Right ventricle myocardium superior (tissue), 1 donor: Measurements from ENCODE around the gene ZBTB20. TPM values are rescaled to one million over a fixed set of nuclear protein-coding genes. Genes with fewer than 3 reads are reported as not detected.
A peak's percentile ranks its signal among the peaks of the same experiment; 100 is the strongest.

ENCODE experiments used
- ATAC-seq: fragments of 200-7000 bp; cut with Tn5 transposase; one replicate; pipeline ENCODE4 v1.9.1; 2020; ENCODE audit warnings: mild to moderate bottlenecking; ENCODE audit not compliant: poor library complexity
- DNase-seq: peaks from one replicate; pipeline ENCODE4 v3.0.0-alpha.2; 2020
- intact Hi-C: fragments of 100-400 bp; cut with DNase I; formaldehyde crosslinking; loops from one replicate; pipeline ENCODE4 v1.11.2; 2022
- total RNA-seq: library from RNA; stranded (reverse); fragmentation: NEBNext Ultra II Directional; extraction: Animal tissue kit (Norgen Biotek cat#: 25700); gene quantifications from one replicate; pipeline ENCODE4 v1.2.1, GENCODE V29; 2021
- donor health status: DM: no; HTN: yes; CAD: no; lungs with severe emphysema.

ZBTB20 gene
- total RNA-seq, 1 donor from 2014 or later, result 53.4 TPM

GRCh38 chr3:114893361-114893760, 253.7 kb downstream of the ZBTB20 start:
- DNase-seq (no peak), ATAC-seq (no peak)
- intact Hi-C loops, result no loop called here

GRCh38 chr3:114892880-114893279, 254.2 kb downstream of the ZBTB20 start:
- peak; percentile 59 for ATAC-seq
- no peak for DNase-seq
- intact Hi-C loops, result no loop called here

GRCh38 chr3:114892131-114892879, 254.8 kb downstream of the ZBTB20 start:
- ATAC-seq (peak; percentile 22), DNase-seq (no peak)
- intact Hi-C loops, result no loop called here

GRCh38 chr3:114887806-114888205, 259.3 kb downstream of the ZBTB20 start:
- intact Hi-C loops, result no loop called here
- no peak for DNase-seq
- ATAC-seq, result no peak

GRCh38 chr3:114886905-114887304, 260.2 kb downstream of the ZBTB20 start:
- ATAC-seq (no peak), DNase-seq (no peak)
- intact Hi-C loops, result no loop called here

GRCh38 chr3:114884213-114884923, 262.7 kb downstream of the ZBTB20 start:
- DNase-seq (no peak), ATAC-seq (no peak)
- intact Hi-C loops, result no loop called here

- no peak for DNase-seq
- intact Hi-C loops, result no loop called here
- peak; percentile 34 for ATAC-seq
Observed at GRCh38 chr3:114880078-114880477, 267.0 kb downstream of the ZBTB20 start.

GRCh38 chr3:114879059-114880031, 267.7 kb downstream of the ZBTB20 start:
- intact Hi-C loops, result no loop called here
- peak; percentile 32 for ATAC-seq
- DNase-seq, result no peak

- ATAC-seq, result no peak
- intact Hi-C loops, result no loop called here
- DNase-seq, result no peak
Observed at GRCh38 chr3:114878114-114878839, 268.8 kb downstream of the ZBTB20 start.

- intact Hi-C loops, result no loop called here
- DNase-seq, result no peak
Observed at GRCh38 chr3:114877378-114878113, 269.5 kb downstream of the ZBTB20 start.

GRCh38 chr3:114874522-114874971, 272.5 kb downstream of the ZBTB20 start:
- ATAC-seq (peak; percentile 76), DNase-seq (peak; percentile 34)
- intact Hi-C loops, result no loop called here

More at GRCh38 chr3:114877378-114878113, 269.5 kb downstream of the ZBTB20 start:
- no peak for ATAC-seq

GRCh38 chr3:114873591-114873990, 273.5 kb downstream of the ZBTB20 start:
- DNase-seq, result no peak
- no peak for ATAC-seq
- intact Hi-C loops, result no loop called here

- DNase-seq (no peak), ATAC-seq (no peak)
- intact Hi-C loops, result no loop called here
Observed at GRCh38 chr3:114872588-114872987, 274.5 kb downstream of the ZBTB20 start.

GRCh38 chr3:114872050-114872449, 275.0 kb downstream of the ZBTB20 start:
- intact Hi-C loops, result no loop called here
- ATAC-seq, result peak; percentile 21
- no peak for DNase-seq

- DNase-seq, result no peak
- intact Hi-C loops, result no loop called here
- peak; percentile 45 for ATAC-seq
Observed at GRCh38 chr3:114867835-114868503, 279.1 kb downstream of the ZBTB20 start.

- DNase-seq, result no peak
- ATAC-seq, result no peak
- intact Hi-C loops, result no loop called here
Observed at GRCh38 chr3:114867359-114867758, 279.7 kb downstream of the ZBTB20 start.

- DNase-seq (no peak), ATAC-seq (no peak)
- intact Hi-C loops, result no loop called here
Observed at GRCh38 chr3:114866430-114866829, 280.7 kb downstream of the ZBTB20 start.
